HepG2 (cell line): Measurements from ENCODE around the gene CLTA. TPM values are rescaled to one million over a fixed set of nuclear protein-coding genes. Genes with fewer than 3 reads are reported as not detected.

Experiments used
- ATAC-seq: fragments of 200-7000 bp; cut with Tn5 transposase; 3 replicates; pipeline ENCODE4 v1.9.1; 2020; ENCODE audit warnings: mild to moderate bottlenecking, moderate library complexity
- BruUV-seq: library from RNA; stranded (reverse); fragments of 400-500 nt; replicated peaks from 2 replicates; lab custom pipeline; 2021; lab: Mats Ljungman, UMichigan
- CTCF ChIA-PET: fragments of 300-600 bp; formaldehyde crosslinking; extraction: SDS; loops from one replicate; lab custom pipeline; 2021; ENCODE audit warnings: low total read pairs, inconsistent platforms, low intra/inter-chr PET ratio; lab: Yijun Ruan, JAX
- POLR2A ChIA-PET: fragments of 350-600 bp; sonication (Branson Sonifier 250); formaldehyde crosslinking; loops from one replicate; lab custom pipeline; 2020; ENCODE audit warnings: antibody characterized with exemption, inconsistent platforms; lab: Yijun Ruan, JAX
- DNase-seq: peaks from one replicate; pipeline ENCODE4 v3.0.0-alpha.2; 2015; ENCODE audit warnings: low spot score
- FAIRE-seq: peaks from 3 replicates; lab custom pipeline; 2011; peaks lifted over from hg19 to GRCh38; lab: Jason Lieb, UNC
- H2AFZ ChIP-seq: one replicate; pipeline ENCODE4 v1.6.1; 2011; ENCODE audit warnings: low read length, inconsistent platforms
- H3K27ac ChIP-seq: fragments of 300-600 bp; 3 replicates; pipeline ENCODE4 v1.8.0; 2011; ENCODE audit warnings: mixed run types, mild to moderate bottlenecking, mixed read lengths, low read length, inconsistent platforms; ENCODE audit not compliant: insufficient read depth; ENCODE audit errors: extremely low read length
- H3K27me3 ChIP-seq, 2 experiments: fragments of 200-600 bp in 1 of 2; 2 replicates in 1 of 2; 3 replicates in 1 of 2; pipeline versions ENCODE4 v1.6.0 to v1.8.0; 2011; ENCODE audit warnings: low read length in 2 of 2, mild to moderate bottlenecking in 2 of 2, moderate library complexity in 2 of 2, inconsistent platforms in 1 of 2; ENCODE audit not compliant: insufficient read depth in 2 of 2, control insufficient read depth in 1 of 2
- H3K36me3 ChIP-seq, 2 experiments: fragments of 200-600 bp in 1 of 2; replicated peaks in 1 of 2; 2 replicates in 1 of 2; 3 replicates in 1 of 2; pipeline versions ENCODE4 v1.5.1 to v1.8.0; 2011; ENCODE audit warnings: low read length in 2 of 2, inconsistent platforms in 1 of 2; ENCODE audit not compliant: insufficient read depth in 2 of 2, control insufficient read depth in 1 of 2
- H3K4me1 ChIP-seq: 2 replicates; pipeline ENCODE4 v1.5.1; 2012; ENCODE audit warnings: low read length, inconsistent platforms; ENCODE audit not compliant: insufficient read depth
- H3K4me2 ChIP-seq: 2 replicates; pipeline ENCODE4 v1.6.0; 2011; ENCODE audit warnings: low read depth, low read length, inconsistent platforms
- H3K4me3 ChIP-seq, 3 experiments: fragments of 200-600 bp in 1 of 3; sonication (generic), shearing (Covaris generic) in 1 of 3; replicated peaks in 1 of 3; 2 replicates each; pipeline ENCODE4 v1.5.1; 2011 to 2016; ENCODE audit warnings: low read length in 3 of 3, inconsistent platforms in 2 of 3, low read depth in 2 of 3, mild to moderate bottlenecking in 2 of 3, control low read depth in 1 of 3, mixed read lengths in 1 of 3; ENCODE audit not compliant: insufficient read depth in 1 of 3
- H3K79me2 ChIP-seq: one replicate; pipeline ENCODE4 v1.6.1; 2011; ENCODE audit warnings: low read length, inconsistent platforms; ENCODE audit not compliant: insufficient read depth
- H3K9ac ChIP-seq: 2 replicates; pipeline ENCODE4 v1.6.0; 2011; ENCODE audit warnings: mild to moderate bottlenecking, low read depth, low read length, inconsistent platforms; ENCODE audit not compliant: insufficient read depth
- H3K9me3 ChIP-seq: 2 replicates; pipeline ENCODE4 v1.5.1; 2012; ENCODE audit warnings: mild to moderate bottlenecking, low read length
- H4K20me1 ChIP-seq: 2 replicates; pipeline ENCODE4 v1.6.0; 2011; ENCODE audit warnings: inconsistent platforms, mild to moderate bottlenecking, low read length, moderate library complexity; ENCODE audit not compliant: insufficient read depth
- DNMT3B ChIP-seq: conservative IDR thresholded peaks from 2 replicates; pipeline ENCODE4 v1.6.1; 2016; ENCODE audit warnings: missing biosample characterization, control low read depth
- GABPA ChIP-seq, 2 experiments: IDR thresholded peaks; 2 replicates each; pipeline ENCODE4 v1.6.1; 2011 to 2016; ENCODE audit warnings: low read depth in 2 of 2, low read length in 1 of 2, missing biosample characterization in 1 of 2, missing genetic modification characterization in 1 of 2
- NAIF1 ChIP-seq: sonication (generic); formaldehyde crosslinking; IDR thresholded peaks from 2 replicates; pipeline ENCODE4 v1.5.0; 2020; ENCODE audit warnings: mild to moderate bottlenecking, missing genetic modification reagents, borderline replicate concordance
- PRDM15 ChIP-seq: sonication (generic); formaldehyde crosslinking; IDR thresholded peaks from 2 replicates; pipeline ENCODE4 v1.4.0; 2020; ENCODE audit warnings: missing genetic modification reagents
- TAF1 ChIP-seq: sonication (generic); formaldehyde crosslinking; IDR thresholded peaks from 2 replicates; pipeline ENCODE4 v1.4.0; 2020; ENCODE audit warnings: missing genetic modification reagents
- TEAD2 ChIP-seq: sonication (generic); formaldehyde crosslinking; IDR thresholded peaks from 2 replicates; pipeline ENCODE4 v1.9.0; 2021; ENCODE audit warnings: missing genetic modification reagents
- ZBTB42 ChIP-seq: sonication (generic); formaldehyde crosslinking; IDR thresholded peaks from 2 replicates; pipeline ENCODE4 v1.5.0; 2020; ENCODE audit warnings: mild to moderate bottlenecking, missing genetic modification reagents
- ZNF564 ChIP-seq: sonication (generic); formaldehyde crosslinking; IDR thresholded peaks from 2 replicates; pipeline ENCODE4 v1.8.1; 2023; ENCODE audit warnings: mild to moderate bottlenecking, missing genetic modification reagents
- ZNF713 ChIP-seq: sonication (generic); formaldehyde crosslinking; IDR thresholded peaks from 2 replicates; pipeline ENCODE4 v1.4.0; 2020; ENCODE audit warnings: mild to moderate bottlenecking, missing genetic modification reagents
- ZNF749 ChIP-seq: sonication (generic); formaldehyde crosslinking; IDR thresholded peaks from 2 replicates; pipeline ENCODE4 v1.8.0; 2022; ENCODE audit warnings: mild to moderate bottlenecking, missing genetic modification reagents, moderate library complexity, borderline replicate concordance
- WGBS: methylation state at CpG from one replicate; pipeline ENCODE4 v1.1.6; 2017; ENCODE audit warnings: low lambda C conversion rate; 5-methylcytosine and 5-hydroxymethylcytosine counted together
- in situ Hi-C: cut with HindIII; loops from 2 replicates; pipeline ENCODE4 v1.10.0; 2017; ENCODE audit warnings: low pct_unique_long_range_greater_than_20kb; ENCODE audit not compliant: extremely low pct_ligation_motif_present
- intact Hi-C: fragments of 100-400 bp; cut with micrococcal nuclease; formaldehyde crosslinking; loops from one replicate; pipeline ENCODE4 v1.10.0; 2022; ENCODE audit not compliant: unreplicated experiment
- polyA plus RNA-seq, 8 experiments: library from polyadenylated mRNA; depleted of rRNA in 3 of 8; stranded (reverse) in 7 of 8; unstranded in 1 of 8; fragments of >200 nt; fragmentation: Illumina TruSeq in 4 of 8; extraction: Trizol in 4 of 8; gene quantifications; 2 replicates each; pipeline versions ENCODE4 v1.2.1 to v1.2.3, GENCODE V29; 2011 to 2016; ENCODE audit warnings: low read depth in 4 of 8, missing spikeins in 1 of 8, mixed read lengths in 1 of 8; ENCODE audit not compliant: insufficient read depth in 1 of 8
- total RNA-seq, 5 experiments: library from RNA; depleted of rRNA; stranded (reverse); fragments of >200 nt; fragmentation: Illumina TruSeq; extraction: Trizol; gene quantifications; 2 replicates each; pipeline ENCODE4 v1.2.3, GENCODE V29; 2016; ENCODE audit warnings: low read depth in 1 of 5

Gene CLTA
- total and polyA plus RNA-seq, 2 of the 13 experiments (the other 11 are each of a cell fraction or from before 2014, with no cell fraction given) = 143 to 222 TPM

- intact Hi-C loops = no loop called here
- FAIRE-seq = no peak
- no TSS peak for BruUV-seq
- Histone ChIP-seq H3K79me2 (no peaks in the 10 kb centered on the region), H3K27ac (no peak overlapping the region)
- WGBS = 51% methylated on average over 11 of the region's 11 CpGs
- TF ChIP-seq TAF1 (CRISPR knock-in tag) (no peak), GABPA (IDR thresholded peaks at IDR 0.05; ENCODE audit: low read depth, low read length) (no peak), GABPA (CRISPR knock-in tag; IDR thresholded peaks at IDR 0.05; ENCODE audit: low read depth) (no peak), ZBTB42 (CRISPR knock-in tag) (no peak), ZNF749 (CRISPR knock-in tag) (no peak), TEAD2 (no peak), NAIF1 (CRISPR knock-in tag) (no peak), PRDM15 (CRISPR knock-in tag) (no peak), ZNF564 (CRISPR knock-in tag) (no peak), DNMT3B (CRISPR knock-in tag) (no peak), ZNF713 (CRISPR knock-in tag) (no peak)
- TF ChIP-seq, all 625 proteins: peak for 0
- Histone ChIP-seq H3K4me2 (no peak overlapping the region), H3K27me3 (peaks cover 1 to 5% of the 10 kb centered on the region in 2 experiments; a peak in 2 of 5 replicates), H3K9ac (no peak overlapping the region), H3K4me3 (no peak overlapping the region), H3K4me1 (peaks cover 23% of the 10 kb centered on the region), H2AFZ (no peak overlapping the region), H3K36me3 (no peaks in the 10 kb centered on the region), H4K20me1 (no peaks in the 10 kb centered on the region), H3K9me3 (no peaks in the 10 kb centered on the region)
- ATAC-seq (no peak), DNase-seq (no peak)
- ChIA-PET CTCF (no interaction called here), POLR2A (no interaction called here)
- in situ Hi-C loops = no loop called here
Observed at GRCh38 chr9:36154331-36154952, 36.3 kb upstream of the CLTA start.
